Activated CD8-positive, alpha-beta memory T cell treated with anti-CD3 and anti-CD28 coated beads, Interleukin-2, amount 50 U/mL, for 24 hours (primary cell): ENCODE results near the gene FGFR2.

Source experiments
- DNase-seq: peaks from one replicate; pipeline ENCODE4 v3.0.0-alpha.2; 2020; ENCODE audit errors: extremely low read depth

Gene FGFR2

GRCh38 chr10:121598263-121599249 lies at the start of gene FGFR2:
TSS of gene FGFR2 (minus strand) at chr10:121598444. CDS start at chr10:121593817, 4,627 bp downstream.
- DNase-seq = no peak

GRCh38 chr10:121647401-121647800 lies 49.2 kb upstream of the FGFR2 start:
- no peak for DNase-seq

GRCh38 chr10:121645696-121646095 lies 47.5 kb upstream of the FGFR2 start:
- no peak for DNase-seq

GRCh38 chr10:121644501-121644900 lies 46.3 kb upstream of the FGFR2 start:
- DNase-seq = no peak

GRCh38 chr10:121640266-121640665 lies 42.0 kb upstream of the FGFR2 start:
- DNase-seq = no peak

GRCh38 chr10:121639416-121639815 lies 41.2 kb upstream of the FGFR2 start:
- no peak for DNase-seq

GRCh38 chr10:121637437-121637836 lies 39.2 kb upstream of the FGFR2 start:
- DNase-seq = no peak

GRCh38 chr10:121633056-121633455 lies 34.8 kb upstream of the FGFR2 start:
- no peak for DNase-seq

GRCh38 chr10:121631365-121632029 lies 33.3 kb upstream of the FGFR2 start:
- no peak for DNase-seq

- no peak for DNase-seq
These were observed 30.6 kb upstream of the FGFR2 start for GRCh38 chr10:121628859-121629258.

- DNase-seq = no peak
These were observed 29.8 kb upstream of the FGFR2 start for GRCh38 chr10:121627876-121628581.

GRCh38 chr10:121624836-121625486 lies 26.7 kb upstream of the FGFR2 start:
- DNase-seq = no peak

- DNase-seq = no peak
These were observed 20.7 kb upstream of the FGFR2 start for GRCh38 chr10:121618906-121619305.

GRCh38 chr10:121617176-121617575 lies 18.9 kb upstream of the FGFR2 start:
- no peak for DNase-seq

GRCh38 chr10:121616291-121616690 lies 18.0 kb upstream of the FGFR2 start:
- no peak for DNase-seq

- no peak for DNase-seq
These were observed 17.6 kb upstream of the FGFR2 start for GRCh38 chr10:121615836-121616235.

- DNase-seq = no peak
These were observed 17.2 kb upstream of the FGFR2 start for GRCh38 chr10:121615435-121615793.

GRCh38 chr10:121614613-121615434 lies 16.6 kb upstream of the FGFR2 start:
- no peak for DNase-seq

- DNase-seq = no peak
These were observed 15.2 kb upstream of the FGFR2 start for GRCh38 chr10:121613456-121613855.

- no peak for DNase-seq
These were observed 13.3 kb upstream of the FGFR2 start for GRCh38 chr10:121611393-121612159.
